Liver (tissue), 9 donors: ENCODE data around the gene PNPLA3. TPM values are rescaled to one million over a fixed set of nuclear protein-coding genes. Genes with fewer than 3 reads are reported as not detected.

ENCODE experiments used
- DNase-seq: peaks from one replicate; pipeline ENCODE4 v3.0.0-alpha.2; 2017; ENCODE audit warnings: low spot score
- H3K27ac ChIP-seq, 2 donors: one replicate each; pipeline ENCODE4 v1.7.0; 2013; ENCODE audit warnings: inconsistent platforms in 2 of 2, low read length in 2 of 2, control low read depth in 1 of 2, low read depth in 1 of 2, mild to moderate bottlenecking in 1 of 2
- H3K27me3 ChIP-seq, 4 donors: one replicate each; pipeline versions ENCODE4 v1.6.1 to v1.7.0; 2013; ENCODE audit warnings: low read length in 3 of 4, inconsistent platforms in 1 of 4, mild to moderate bottlenecking in 1 of 4, moderate library complexity in 1 of 4; ENCODE audit not compliant: control insufficient read depth in 4 of 4, insufficient read depth in 4 of 4
- H3K36me3 ChIP-seq, 4 donors: one replicate each; pipeline versions ENCODE4 v1.6.1 to v1.7.0; 2013; ENCODE audit warnings: low read length in 3 of 4, mild to moderate bottlenecking in 3 of 4, low read depth in 1 of 4, moderate library complexity in 1 of 4; ENCODE audit not compliant: control insufficient read depth in 4 of 4, insufficient read depth in 3 of 4
- H3K4me1 ChIP-seq, 4 donors: one replicate each; pipeline versions ENCODE4 v1.6.1 to v1.7.0; 2013; ENCODE audit warnings: low read length in 3 of 4, mild to moderate bottlenecking in 3 of 4, moderate library complexity in 1 of 4; ENCODE audit not compliant: control insufficient read depth in 4 of 4, insufficient read depth in 4 of 4
- H3K4me3 ChIP-seq, 3 donors: one replicate each; pipeline versions ENCODE4 v1.6.1 to v1.7.0; 2013; ENCODE audit warnings: low read length in 3 of 3, control low read depth in 1 of 3, low read depth in 1 of 3, mild to moderate bottlenecking in 1 of 3
- H3K9ac ChIP-seq, 2 donors: one replicate each; pipeline ENCODE4 v1.7.0; 2013; ENCODE audit warnings: low read length in 2 of 2, mild to moderate bottlenecking in 2 of 2, moderate library complexity in 2 of 2, control low read depth in 1 of 2, low read depth in 1 of 2
- H3K9me3 ChIP-seq, 4 donors: one replicate each; pipeline versions ENCODE4 v1.6.1 to v1.7.0; 2013; ENCODE audit warnings: low read length in 3 of 4; ENCODE audit not compliant: control insufficient read depth in 4 of 4
- ATF3 ChIP-seq: IDR thresholded peaks from 2 replicates; pipeline ENCODE4 v1.6.1; 2016; ENCODE audit warnings: antibody characterized with exemption
- CTCF ChIP-seq: fragments of 150-350 bp; IDR thresholded peaks from 2 replicates; pipeline ENCODE4 v1.5.1; 2017; ENCODE audit warnings: improper control_type of control experiment, low read depth, low read length; ENCODE audit not compliant: missing input control
- EGR1 ChIP-seq, 2 donors: IDR thresholded peaks; 2 replicates each; pipeline ENCODE4 v1.6.1; 2016 to 2018; ENCODE audit warnings: antibody characterized with exemption in 2 of 2, low read depth in 2 of 2
- FOXA1 ChIP-seq: IDR thresholded peaks from 2 replicates; pipeline ENCODE4 v1.6.1; 2016; ENCODE audit warnings: antibody characterized with exemption
- FOXA2 ChIP-seq: IDR thresholded peaks from 2 replicates; pipeline ENCODE4 v1.6.1; 2016; ENCODE audit warnings: antibody characterized with exemption
- GABPA ChIP-seq, 2 donors: IDR thresholded peaks in 1 of 2; conservative IDR thresholded peaks in 1 of 2; 2 replicates each; pipeline ENCODE4 v1.6.1; 2016; ENCODE audit warnings: antibody characterized with exemption in 2 of 2, mild to moderate bottlenecking in 1 of 2, moderate library complexity in 1 of 2
- HNF4A ChIP-seq, 2 donors: conservative IDR thresholded peaks; 2 replicates each; pipeline ENCODE4 v1.6.1; 2016; ENCODE audit warnings: antibody characterized with exemption in 2 of 2, mild to moderate bottlenecking in 2 of 2
- HNF4G ChIP-seq: IDR thresholded peaks from 2 replicates; pipeline ENCODE4 v1.6.1; 2016; ENCODE audit warnings: antibody characterized with exemption
- JUND ChIP-seq, 2 donors: IDR thresholded peaks; 2 replicates each; pipeline ENCODE4 v1.6.1; 2016; ENCODE audit warnings: antibody characterized with exemption in 2 of 2
- MAX ChIP-seq: IDR thresholded peaks from 2 replicates; pipeline ENCODE4 v1.6.1; 2016; ENCODE audit warnings: antibody characterized with exemption
- NR2F2 ChIP-seq: IDR thresholded peaks from 2 replicates; pipeline ENCODE4 v1.6.1; 2016; ENCODE audit warnings: antibody characterized with exemption
- RAD21 ChIP-seq, 2 donors: IDR thresholded peaks; 2 replicates each; pipeline ENCODE4 v1.6.1; 2016; ENCODE audit warnings: antibody characterized with exemption in 2 of 2, mild to moderate bottlenecking in 2 of 2
- REST ChIP-seq: IDR thresholded peaks from 2 replicates; pipeline ENCODE4 v1.6.1; 2016; ENCODE audit warnings: antibody characterized with exemption, mild to moderate bottlenecking
- RXRA ChIP-seq, 2 donors: IDR thresholded peaks; 2 replicates each; pipeline ENCODE4 v1.6.1; 2017 to 2018; ENCODE audit warnings: antibody characterized with exemption in 2 of 2, mild to moderate bottlenecking in 1 of 2
- TAF1 ChIP-seq: conservative IDR thresholded peaks from 2 replicates; pipeline ENCODE4 v1.6.1; 2016; ENCODE audit warnings: antibody characterized with exemption, mild to moderate bottlenecking
- YY1 ChIP-seq: IDR thresholded peaks from 2 replicates; pipeline ENCODE4 v1.6.1; 2016; ENCODE audit warnings: antibody characterized with exemption, mild to moderate bottlenecking
- WGBS: extraction: QIAGEN DNeasy Blood & Tissue Kit; methylation state at CpG from one replicate; pipeline ENCODE4 v1.1.7; 2013; 5-methylcytosine and 5-hydroxymethylcytosine counted together
- polyA plus RNA-seq, 2 donors: library from polyadenylated mRNA; stranded (reverse) in 1 of 2; unstranded in 1 of 2; fragments of 200-250 nt in 1 of 2; fragments of >200 nt in 1 of 2; fragmentation: Nextera tagmentation in 1 of 2; extraction: Ambion mirVana in 1 of 2; gene quantifications; one replicate each; pipeline versions ENCODE4 v1.2.1 to v1.2.3, GENCODE V29; 2013 to 2015
- total RNA-seq, 2 donors: library from RNA; depleted of rRNA; stranded (reverse); fragments of >200 nt; gene quantifications; one replicate each; pipeline ENCODE4 v1.2.3, GENCODE V29; 2014
- donor health status: healthy.
- donor health status: healthy.
- donor health status: healthy.
- donor health status: healthy.
- donor health status: healthy.

PNPLA3 gene
- total and polyA plus RNA-seq, 4 donors, result 15.9 to 59.1 (median 24.8) TPM

GRCh38 chr22:43975041-43975440, 51.4 kb downstream of the PNPLA3 start:
- Histone ChIP-seq H3K4me1 (peaks cover 0 to 2% (median 0%) of the 10 kb centered on the region in 4 donors), H3K9ac (no peak overlapping the region), H3K27ac (no peak overlapping the region), H3K4me3 (no peak overlapping the region), H3K9me3 (no peaks in the 10 kb centered on the region), H3K36me3 (peaks cover 28 to 78% (median 63%) of the 10 kb centered on the region in 4 donors), H3K27me3 (no peaks in the 10 kb centered on the region)
- WGBS, result 83% methylated on average over 4 of the region's 4 CpGs
- no peak for DNase-seq
- TF ChIP-seq HNF4A (conservative IDR thresholded peaks at IDR 0.05), result no peak
- TF ChIP-seq MAX, result no peak
- TF ChIP-seq GABPA (IDR thresholded peaks at IDR 0.05 in 1 of 2, conservative IDR thresholded peaks at IDR 0.05 in 1 of 2), result no peak
- TF ChIP-seq REST, result no peak
- no peak for TF ChIP-seq YY1
- TF ChIP-seq ATF3, result no peak
- TF ChIP-seq FOXA1, result no peak
- TF ChIP-seq TAF1, result no peak
- TF ChIP-seq RXRA (IDR thresholded peaks at IDR 0.05), result no peak
- no peak for TF ChIP-seq EGR1 (IDR thresholded peaks at IDR 0.05; ENCODE audit: low read depth in 2 of 2)
- TF ChIP-seq HNF4G, result no peak

- DNase-seq, result no peak
- TF ChIP-seq JUND (IDR thresholded peaks at IDR 0.05) (no peak), MAX (no peak), YY1 (no peak), RXRA (IDR thresholded peaks at IDR 0.05) (no peak), RAD21 (IDR thresholded peaks at IDR 0.05) (no peak), HNF4G (no peak), TAF1 (no peak), CTCF (no peak), FOXA2 (no peak), REST (no peak), NR2F2 (no peak), ATF3 (no peak), FOXA1 (no peak), GABPA (IDR thresholded peaks at IDR 0.05 in 1 of 2, conservative IDR thresholded peaks at IDR 0.05 in 1 of 2) (no peak)
- Histone ChIP-seq H3K27me3 (no peaks in the 10 kb centered on the region), H3K4me1 (no peaks in the 10 kb centered on the region), H3K4me3 (no peak overlapping the region), H3K9ac (no peak overlapping the region), H3K36me3 (peaks cover 28 to 89% (median 69%) of the 10 kb centered on the region in 4 donors), H3K27ac (no peak overlapping the region), H3K9me3 (no peaks in the 10 kb centered on the region)
- 96% methylated on average over 19 of the region's 19 CpGs for WGBS
Measured at GRCh38 chr22:43976861-43977795, 53.5 kb downstream of the PNPLA3 start.
